ENCODE measurements around the gene SALL3. TPM values are rescaled to one million over a fixed set of nuclear protein-coding genes. Genes with fewer than 3 reads are reported as not detected.

SALL3 gene
- total and polyA plus RNA-seq, 8 donors = not detected

GRCh38 chr18:78998371-78999071 is 18.9 kb downstream of the SALL3 start:
- Histone ChIP-seq H3K36me3 (no peaks in the 10 kb centered on the region), H3K27me3 (peaks cover 0 to 18% (median 4%) of the 10 kb centered on the region in 3 donors), H3K4me1 (peaks cover 0 to 3% (median 0%) of the 10 kb centered on the region in 4 donors), H3K4me3 (no peak overlapping the region), H3K27ac (no peak overlapping the region), H3K9me3 (no peaks in the 10 kb centered on the region)
- 76 to 84% (median 80%) methylated on average over 18 of the region's 18 CpGs for WGBS, 5 donors
- intact Hi-C loops (cut with DNase I; ENCODE audit: low total_unique reads) = no loop called here
- no peak for DNase-seq
- TF ChIP-seq POLR2A (IDR thresholded peaks at IDR 0.05) = no peak
- no peak for TF ChIP-seq EP300 (IDR thresholded peaks at IDR 0.05)
- no peak for TF ChIP-seq POLR2AphosphoS5 (IDR thresholded peaks at IDR 0.05)
- no peak for TF ChIP-seq CTCF (IDR thresholded peaks at IDR 0.05)

- H3K4me3 ChIP-seq = no peak overlapping the region
- TF ChIP-seq POLR2A (IDR thresholded peaks at IDR 0.05) = no peak
- no peak for TF ChIP-seq POLR2AphosphoS5 (IDR thresholded peaks at IDR 0.05)
- no peak for TF ChIP-seq EP300 (IDR thresholded peaks at IDR 0.05)
- no peak for TF ChIP-seq CTCF (IDR thresholded peaks at IDR 0.05)
- intact Hi-C loops (cut with DNase I; ENCODE audit: low total_unique reads) = no loop called here
- H3K27me3 ChIP-seq = peaks cover 0 to 25% (median 4%) of the 10 kb centered on the region in 3 donors
- no peak overlapping the region for H3K27ac ChIP-seq
- H3K9me3 ChIP-seq = no peaks in the 10 kb centered on the region
- DNase-seq = no peak
- 26 to 51% (median 36%) methylated on average over 8 of the region's 8 CpGs for WGBS, 5 donors
- peaks cover 0 to 3% (median 0%) of the 10 kb centered on the region in 4 donors for H3K4me1 ChIP-seq
- H3K36me3 ChIP-seq = no peaks in the 10 kb centered on the region
Measured at GRCh38 chr18:78999939-79000338, 20.3 kb downstream of the SALL3 start.

GRCh38 chr18:79000997-79001396 is 21.4 kb downstream of the SALL3 start:
- H3K9me3 ChIP-seq = no peaks in the 10 kb centered on the region
- intact Hi-C loops (cut with DNase I; ENCODE audit: low total_unique reads) = no loop called here
- H3K4me3 ChIP-seq = no peak overlapping the region
- H3K27ac ChIP-seq = no peak overlapping the region
- peaks cover 0 to 26% (median 4%) of the 10 kb centered on the region in 3 donors for H3K27me3 ChIP-seq
- H3K4me1 ChIP-seq = peaks cover 0 to 3% (median 0%) of the 10 kb centered on the region in 4 donors
- TF ChIP-seq POLR2A (IDR thresholded peaks at IDR 0.05) (no peak), EP300 (IDR thresholded peaks at IDR 0.05) (no peak), CTCF (IDR thresholded peaks at IDR 0.05) (no peak), POLR2AphosphoS5 (IDR thresholded peaks at IDR 0.05) (no peak)
- no peak for DNase-seq
- H3K36me3 ChIP-seq = no peaks in the 10 kb centered on the region
- WGBS, 5 donors = 72 to 83% (median 76%) methylated on average over 13 of the region's 13 CpGs

GRCh38 chr18:79005653-79006052 is 26.0 kb downstream of the SALL3 start:
- Histone ChIP-seq H3K9me3 (peaks cover 0 to 11% (median 0%) of the 10 kb centered on the region in 4 donors), H3K4me1 (no peaks in the 10 kb centered on the region), H3K27me3 (peaks cover 0 to 45% (median 0%) of the 10 kb centered on the region in 3 donors), H3K4me3 (no peak overlapping the region), H3K36me3 (no peaks in the 10 kb centered on the region), H3K27ac (no peak overlapping the region)
- intact Hi-C loops (cut with DNase I; ENCODE audit: low total_unique reads) = no loop called here
- WGBS, 5 donors = 86 to 96% (median 92%) methylated on average over 18 to 28 of the region's 28 CpGs
- TF ChIP-seq POLR2A (IDR thresholded peaks at IDR 0.05) (no peak), EP300 (IDR thresholded peaks at IDR 0.05) (no peak), POLR2AphosphoS5 (IDR thresholded peaks at IDR 0.05) (no peak)
- no peak for DNase-seq
